ENCODE results near the gene STEAP3. TPM values are rescaled to one million over a fixed set of nuclear protein-coding genes. Genes with fewer than 3 reads are reported as not detected.

STEAP3 gene
- polyA plus RNA-seq, 1 donor from 2014 or later = not detected

DNA sequence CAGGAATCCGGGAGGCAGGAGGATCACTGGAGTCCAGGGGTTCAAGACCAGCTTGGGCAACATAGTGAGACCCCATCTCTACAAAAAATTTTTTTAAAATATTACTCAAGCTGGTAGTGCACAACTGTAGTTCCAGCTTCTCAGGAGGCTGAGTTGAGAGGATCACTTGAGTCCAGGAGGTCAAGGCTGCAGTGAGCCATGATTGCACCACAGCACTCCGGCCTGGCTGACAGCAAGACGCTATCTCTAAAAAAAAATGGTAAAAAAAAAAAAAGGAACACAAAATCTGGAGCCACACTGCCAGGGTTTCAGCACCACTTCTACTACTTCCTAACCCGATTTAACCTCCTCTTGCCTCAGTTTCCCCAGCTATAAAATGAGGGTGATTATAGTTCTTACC lies 57.0 kb downstream of the STEAP3 start (continued):
- no peak for TF ChIP-seq EZH2 (IDR thresholded peaks at IDR 0.05; ENCODE audit: borderline replicate concordance, insufficient read depth, low read length, poor library complexity, severe bottlenecking)

DNA sequence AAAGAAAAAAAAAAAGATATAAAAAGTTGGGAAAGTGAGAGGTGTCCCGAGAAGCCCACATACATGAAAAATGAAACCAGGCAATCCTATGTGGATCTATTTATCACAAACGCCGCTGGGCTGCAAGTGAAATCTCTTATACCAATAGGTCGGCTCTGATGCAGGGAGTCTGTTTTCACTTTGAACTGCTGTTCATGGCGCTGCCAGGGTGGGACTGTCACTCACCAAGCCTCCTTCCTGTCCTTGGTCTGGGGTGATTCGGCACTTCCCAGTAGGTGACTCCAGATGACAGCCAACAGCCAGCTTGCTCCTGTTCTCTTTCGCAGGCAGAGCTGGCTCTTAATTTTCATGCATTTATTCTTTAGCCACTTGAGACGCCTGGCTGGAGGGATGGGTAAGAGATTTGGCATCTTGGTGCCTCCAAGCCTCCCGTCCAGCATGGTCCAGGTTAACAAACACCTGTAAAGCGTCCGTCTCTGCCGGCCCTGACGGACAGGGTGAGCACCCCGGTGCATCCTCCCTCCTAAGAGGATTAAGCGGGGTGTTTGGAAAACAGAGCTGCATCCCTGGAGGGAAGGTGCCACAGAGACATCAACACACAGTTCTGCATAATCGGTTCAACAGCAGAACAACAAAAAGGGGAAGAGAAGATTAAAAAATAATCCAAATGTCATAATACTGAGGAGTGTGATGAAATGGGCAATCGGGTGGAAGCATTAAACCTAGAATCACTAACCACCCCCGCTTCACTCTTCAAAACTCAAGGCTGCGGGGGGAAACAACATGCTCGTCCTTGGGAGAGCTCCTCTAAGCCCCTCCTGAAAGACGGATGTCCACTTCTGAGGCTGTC lies 58.7 kb downstream of the STEAP3 start:
- Histone ChIP-seq H3F3A (ENCODE audit: insufficient read depth, low read length, poor library complexity, severe bottlenecking) (no peaks in the 10 kb centered on the region), H3K9me2 (ENCODE audit: insufficient read depth, low read length) (no peaks in the 10 kb centered on the region), H4K20me1 (ENCODE audit: insufficient read depth) (no peaks in the 10 kb centered on the region), H3K9ac (ENCODE audit: low read length) (no peak overlapping the region), H3K4me3 (ENCODE audit: low read length) (no peak overlapping the region), H3K36me3 (ENCODE audit: insufficient read depth, low read length) (no peaks in the 10 kb centered on the region), H3K27me3 (ENCODE audit: insufficient read depth, low read depth, low read length) (no peaks in the 10 kb centered on the region), H3K9me3 (ENCODE audit: low read length) (no peaks in the 10 kb centered on the region), H3K79me2 (replicated peaks; ENCODE audit: insufficient read depth, low read length) (no peaks in the 10 kb centered on the region), H2AFZ (ENCODE audit: low read depth, low read length) (no peak overlapping the region), H3K27ac (ENCODE audit: low read length) (no peak overlapping the region), H3K4me2 (ENCODE audit: low read length) (no peak overlapping the region)
- TF ChIP-seq MXI1 (conservative IDR thresholded peaks at IDR 0.05; ENCODE audit: poor library complexity, severe bottlenecking) = no peak
- TF ChIP-seq SMC3 (conservative IDR thresholded peaks at IDR 0.05; ENCODE audit: poor library complexity) = no peak
- no peak for TF ChIP-seq TAF1 (IDR thresholded peaks at IDR 0.05; ENCODE audit: low read depth)
- TF ChIP-seq RAD21 (conservative IDR thresholded peaks at IDR 0.05) = no peak
- TF ChIP-seq, protein P1, sequence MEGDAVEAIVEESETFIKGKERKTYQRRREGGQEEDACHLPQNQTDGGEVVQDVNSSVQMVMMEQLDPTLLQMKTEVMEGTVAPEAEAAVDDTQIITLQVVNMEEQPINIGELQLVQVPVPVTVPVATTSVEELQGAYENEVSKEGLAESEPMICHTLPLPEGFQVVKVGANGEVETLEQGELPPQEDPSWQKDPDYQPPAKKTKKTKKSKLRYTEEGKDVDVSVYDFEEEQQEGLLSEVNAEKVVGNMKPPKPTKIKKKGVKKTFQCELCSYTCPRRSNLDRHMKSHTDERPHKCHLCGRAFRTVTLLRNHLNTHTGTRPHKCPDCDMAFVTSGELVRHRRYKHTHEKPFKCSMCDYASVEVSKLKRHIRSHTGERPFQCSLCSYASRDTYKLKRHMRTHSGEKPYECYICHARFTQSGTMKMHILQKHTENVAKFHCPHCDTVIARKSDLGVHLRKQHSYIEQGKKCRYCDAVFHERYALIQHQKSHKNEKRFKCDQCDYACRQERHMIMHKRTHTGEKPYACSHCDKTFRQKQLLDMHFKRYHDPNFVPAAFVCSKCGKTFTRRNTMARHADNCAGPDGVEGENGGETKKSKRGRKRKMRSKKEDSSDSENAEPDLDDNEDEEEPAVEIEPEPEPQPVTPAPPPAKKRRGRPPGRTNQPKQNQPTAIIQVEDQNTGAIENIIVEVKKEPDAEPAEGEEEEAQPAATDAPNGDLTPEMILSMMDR (IDR thresholded peaks at IDR 0.05; ENCODE audit: poor library complexity, severe bottlenecking) = no peak
- no peak for TF ChIP-seq EP300 (conservative IDR thresholded peaks at IDR 0.05; ENCODE audit: poor library complexity, severe bottlenecking)
- TF ChIP-seq, protein P2, sequence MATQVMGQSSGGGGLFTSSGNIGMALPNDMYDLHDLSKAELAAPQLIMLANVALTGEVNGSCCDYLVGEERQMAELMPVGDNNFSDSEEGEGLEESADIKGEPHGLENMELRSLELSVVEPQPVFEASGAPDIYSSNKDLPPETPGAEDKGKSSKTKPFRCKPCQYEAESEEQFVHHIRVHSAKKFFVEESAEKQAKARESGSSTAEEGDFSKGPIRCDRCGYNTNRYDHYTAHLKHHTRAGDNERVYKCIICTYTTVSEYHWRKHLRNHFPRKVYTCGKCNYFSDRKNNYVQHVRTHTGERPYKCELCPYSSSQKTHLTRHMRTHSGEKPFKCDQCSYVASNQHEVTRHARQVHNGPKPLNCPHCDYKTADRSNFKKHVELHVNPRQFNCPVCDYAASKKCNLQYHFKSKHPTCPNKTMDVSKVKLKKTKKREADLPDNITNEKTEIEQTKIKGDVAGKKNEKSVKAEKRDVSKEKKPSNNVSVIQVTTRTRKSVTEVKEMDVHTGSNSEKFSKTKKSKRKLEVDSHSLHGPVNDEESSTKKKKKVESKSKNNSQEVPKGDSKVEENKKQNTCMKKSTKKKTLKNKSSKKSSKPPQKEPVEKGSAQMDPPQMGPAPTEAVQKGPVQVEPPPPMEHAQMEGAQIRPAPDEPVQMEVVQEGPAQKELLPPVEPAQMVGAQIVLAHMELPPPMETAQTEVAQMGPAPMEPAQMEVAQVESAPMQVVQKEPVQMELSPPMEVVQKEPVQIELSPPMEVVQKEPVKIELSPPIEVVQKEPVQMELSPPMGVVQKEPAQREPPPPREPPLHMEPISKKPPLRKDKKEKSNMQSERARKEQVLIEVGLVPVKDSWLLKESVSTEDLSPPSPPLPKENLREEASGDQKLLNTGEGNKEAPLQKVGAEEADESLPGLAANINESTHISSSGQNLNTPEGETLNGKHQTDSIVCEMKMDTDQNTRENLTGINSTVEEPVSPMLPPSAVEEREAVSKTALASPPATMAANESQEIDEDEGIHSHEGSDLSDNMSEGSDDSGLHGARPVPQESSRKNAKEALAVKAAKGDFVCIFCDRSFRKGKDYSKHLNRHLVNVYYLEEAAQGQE (IDR thresholded peaks at IDR 0.05; ENCODE audit: borderline replicate concordance) = no peak
- TF ChIP-seq EZH2 (IDR thresholded peaks at IDR 0.05; ENCODE audit: borderline replicate concordance, insufficient read depth, low read length, poor library complexity, severe bottlenecking) = no peak
- no peak for TF ChIP-seq POLR2AphosphoS5 (IDR thresholded peaks at IDR 0.05)

DNA sequence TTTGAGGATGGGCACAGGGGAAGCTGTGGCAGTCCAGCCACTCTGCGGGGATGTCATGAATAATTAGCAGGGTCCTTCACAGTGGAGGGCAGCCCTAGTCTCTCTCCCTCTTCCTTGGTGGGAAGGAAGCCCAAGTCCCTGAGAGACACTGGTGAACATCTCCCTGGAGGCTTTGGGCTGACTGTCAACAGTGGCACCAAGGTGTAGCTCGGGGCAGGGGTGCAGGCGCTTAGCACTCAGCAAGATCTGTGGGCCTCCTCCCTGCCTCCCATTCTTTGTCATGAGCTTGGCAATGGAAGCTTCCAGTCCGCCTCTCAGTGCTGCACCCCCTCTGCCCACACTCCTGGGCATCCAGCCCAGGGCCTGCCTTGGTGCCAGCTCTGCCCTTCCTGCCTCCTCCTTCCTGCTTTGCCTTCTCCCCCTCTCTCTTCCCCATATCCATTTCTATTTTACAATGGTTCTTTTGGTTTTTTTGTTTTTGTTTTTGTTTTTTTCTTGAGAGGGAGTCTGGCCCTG lies 59.4 kb downstream of the STEAP3 start:
- no peaks in the 10 kb centered on the region for H3K36me3 ChIP-seq (ENCODE audit: insufficient read depth, low read length)
- H3K27me3 ChIP-seq (ENCODE audit: insufficient read depth, low read depth, low read length) = no peaks in the 10 kb centered on the region
- no peak overlapping the region for H2AFZ ChIP-seq (ENCODE audit: low read depth, low read length)
- no peak overlapping the region for H3K4me2 ChIP-seq (ENCODE audit: low read length)
- H3K79me2 ChIP-seq (replicated peaks; ENCODE audit: insufficient read depth, low read length) = no peaks in the 10 kb centered on the region
- no peaks in the 10 kb centered on the region for H3K9me3 ChIP-seq (ENCODE audit: low read length)
- no peak overlapping the region for H3K9ac ChIP-seq (ENCODE audit: low read length)
- H3K9me2 ChIP-seq (ENCODE audit: insufficient read depth, low read length) = no peaks in the 10 kb centered on the region
- no peaks in the 10 kb centered on the region for H3F3A ChIP-seq (ENCODE audit: insufficient read depth, low read length, poor library complexity, severe bottlenecking)
- TF ChIP-seq MXI1 (conservative IDR thresholded peaks at IDR 0.05; ENCODE audit: poor library complexity, severe bottlenecking) (no peak), EZH2 (IDR thresholded peaks at IDR 0.05; ENCODE audit: borderline replicate concordance, insufficient read depth, low read length, poor library complexity, severe bottlenecking) (no peak), SMC3 (conservative IDR thresholded peaks at IDR 0.05; ENCODE audit: poor library complexity) (no peak), EP300 (conservative IDR thresholded peaks at IDR 0.05; ENCODE audit: poor library complexity, severe bottlenecking) (no peak), POLR2AphosphoS5 (IDR thresholded peaks at IDR 0.05) (no peak), RAD21 (conservative IDR thresholded peaks at IDR 0.05) (no peak), TAF1 (IDR thresholded peaks at IDR 0.05; ENCODE audit: low read depth) (no peak)
- TF ChIP-seq, protein P1 (IDR thresholded peaks at IDR 0.05; ENCODE audit: poor library complexity, severe bottlenecking) = no peak
- TF ChIP-seq, protein P2 (IDR thresholded peaks at IDR 0.05; ENCODE audit: borderline replicate concordance) = no peak
- H4K20me1 ChIP-seq (ENCODE audit: insufficient read depth) = no peaks in the 10 kb centered on the region
- H3K4me3 ChIP-seq (ENCODE audit: low read length) = no peak overlapping the region
- H3K27ac ChIP-seq (ENCODE audit: low read length) = no peak overlapping the region
